Suppressor macrophage treated with lipopolysaccharide for 4 hours (primary cell): ENCODE measurements around the gene ANTXR2.

Experiments
- DNase-seq: peaks from one replicate; pipeline ENCODE4 v3.0.0-alpha.2; 2020

Gene ANTXR2

GRCh38 chr4:80065601-80066000 lies 7.4 kb downstream of the ANTXR2 start:
- DNase-seq, result no peak

DNA sequence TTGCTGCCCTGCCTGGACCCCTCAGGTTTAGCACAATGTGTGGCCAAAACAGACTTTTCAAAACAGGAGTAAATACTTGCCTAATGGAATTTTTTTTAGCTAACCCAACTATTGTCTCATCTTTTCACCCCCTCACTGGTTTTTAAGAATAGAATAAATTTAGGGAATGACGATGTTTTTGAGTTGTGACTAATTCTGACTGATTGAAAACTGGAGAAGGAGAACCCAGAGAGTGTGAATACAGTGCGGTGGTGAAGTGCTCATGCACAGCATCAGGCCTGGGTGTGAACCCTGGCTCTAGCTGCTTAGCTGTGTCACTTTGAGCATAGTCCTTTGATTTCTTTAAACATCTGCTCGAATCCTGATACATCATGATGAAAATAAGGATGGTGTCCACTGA lies 10.5 kb downstream of the ANTXR2 start:
- no peak for DNase-seq

GRCh38 chr4:80060804-80061203 lies 12.2 kb downstream of the ANTXR2 start:
- DNase-seq, result no peak

GRCh38 chr4:80058740-80059139 lies 14.3 kb downstream of the ANTXR2 start:
- peak; percentile 92 for DNase-seq

GRCh38 chr4:80054375-80054774 lies 18.7 kb downstream of the ANTXR2 start:
- no peak for DNase-seq

DNA sequence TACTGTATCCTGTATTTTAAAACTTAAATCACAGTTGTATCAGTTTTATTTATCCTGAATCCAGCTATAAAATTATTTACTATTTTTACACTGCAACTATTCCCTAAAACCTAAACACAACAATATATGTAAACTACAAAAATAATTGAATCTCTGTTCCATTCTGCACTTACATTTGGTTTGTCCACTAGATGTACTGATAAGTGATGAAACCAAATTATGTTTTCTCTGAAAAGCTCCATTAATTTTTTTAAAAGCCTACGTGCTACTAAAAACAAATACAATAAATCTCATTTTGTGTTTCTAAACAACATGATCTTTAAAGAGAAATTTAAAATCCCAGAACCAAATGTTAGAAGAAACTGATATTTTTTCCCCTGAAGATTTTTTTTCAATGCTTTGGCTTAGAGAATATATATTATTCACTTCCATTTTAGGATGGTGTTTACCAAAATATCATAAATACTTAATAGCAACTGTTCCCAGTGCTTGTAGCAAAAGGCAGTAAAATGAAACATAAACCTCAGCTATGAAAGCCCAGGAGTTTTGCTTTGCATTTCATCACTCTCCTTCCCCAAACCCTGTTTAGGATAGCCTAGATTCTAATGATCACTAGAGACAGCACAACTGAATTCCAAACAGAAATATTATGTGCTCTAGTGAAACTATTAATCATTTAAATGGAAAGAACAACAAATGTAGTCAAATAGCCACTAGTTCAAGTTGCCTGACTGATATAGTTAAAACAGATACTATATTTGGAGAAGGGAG lies 19.7 kb downstream of the ANTXR2 start:
- DNase-seq, result peak; percentile 28

DNA sequence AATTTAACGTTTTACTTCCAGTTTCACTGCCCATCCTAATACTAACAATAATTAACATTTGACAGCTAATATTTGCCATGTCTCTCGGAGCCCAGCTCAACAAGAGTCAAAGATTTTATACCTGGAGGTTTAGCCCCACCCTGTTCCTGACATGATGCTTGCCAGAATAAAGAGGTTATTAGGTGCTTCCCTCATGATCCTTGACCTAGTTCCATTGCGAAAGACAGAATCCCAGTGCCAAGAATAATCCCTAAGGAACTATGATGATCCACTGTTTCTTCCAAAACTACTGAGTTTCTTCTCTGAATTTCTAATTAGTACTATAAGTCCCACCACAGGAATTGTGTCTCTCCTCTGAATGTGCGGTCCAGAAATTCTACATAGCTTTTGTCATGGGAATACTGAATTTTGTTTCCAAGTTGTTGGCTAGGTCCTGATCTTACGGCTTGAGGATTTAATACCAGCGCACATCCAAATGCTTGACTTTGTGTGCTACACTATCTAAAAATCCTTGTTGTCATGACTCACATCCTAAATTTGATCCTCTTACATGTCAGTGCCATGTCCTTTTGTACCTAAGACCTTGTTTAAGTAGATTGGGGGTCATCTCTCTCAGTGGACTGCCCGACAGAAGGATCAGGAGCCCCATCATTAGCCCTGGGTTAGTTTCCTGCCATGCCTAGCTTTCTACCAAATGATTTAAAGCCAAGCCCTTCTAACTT lies 23.1 kb downstream of the ANTXR2 start:
- DNase-seq, result no peak

DNA sequence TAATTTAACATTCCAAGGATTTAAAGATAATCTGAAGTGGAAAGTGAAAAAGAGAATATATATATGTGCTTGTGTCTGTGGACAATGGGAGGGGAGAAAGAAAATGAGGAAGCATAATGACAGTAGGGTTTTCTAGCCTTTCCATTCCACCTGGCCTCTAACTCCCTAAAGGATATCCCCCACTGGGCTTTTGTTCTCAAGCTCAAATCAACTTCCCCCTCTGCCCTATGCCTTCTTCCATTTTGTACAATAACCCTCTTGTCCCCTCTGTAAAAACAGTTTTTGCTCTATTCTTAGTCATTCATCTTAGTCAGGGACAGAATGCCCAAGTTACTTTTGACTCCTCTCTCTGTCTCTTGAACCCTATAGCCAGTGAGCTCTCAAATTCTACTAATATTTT lies 23.6 kb downstream of the ANTXR2 start:
- DNase-seq, result no peak

DNA sequence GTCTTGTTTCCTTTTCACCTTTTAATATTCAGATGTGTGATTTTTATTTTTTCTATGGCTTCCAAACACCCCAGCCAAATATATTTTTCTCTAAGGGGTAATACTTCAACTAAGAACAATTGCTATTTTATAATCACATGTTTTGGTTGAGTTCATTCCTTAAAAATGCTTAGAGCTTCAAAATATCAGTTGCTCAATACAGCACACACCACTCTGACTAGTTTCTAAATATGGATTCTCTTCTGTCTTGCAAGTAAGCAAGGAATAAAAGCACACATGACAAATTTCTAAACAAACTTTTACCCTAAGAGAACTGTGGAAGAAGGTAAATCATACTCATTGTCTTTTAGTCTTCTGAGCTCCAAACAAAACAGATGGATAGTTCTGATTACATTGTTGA lies 27.2 kb downstream of the ANTXR2 start:
- DNase-seq, result peak; percentile 59

GRCh38 chr4:80043541-80043940 lies 29.5 kb downstream of the ANTXR2 start:
- DNase-seq, result no peak

GRCh38 chr4:80042821-80043220 lies 30.2 kb downstream of the ANTXR2 start:
- DNase-seq, result no peak

DNA sequence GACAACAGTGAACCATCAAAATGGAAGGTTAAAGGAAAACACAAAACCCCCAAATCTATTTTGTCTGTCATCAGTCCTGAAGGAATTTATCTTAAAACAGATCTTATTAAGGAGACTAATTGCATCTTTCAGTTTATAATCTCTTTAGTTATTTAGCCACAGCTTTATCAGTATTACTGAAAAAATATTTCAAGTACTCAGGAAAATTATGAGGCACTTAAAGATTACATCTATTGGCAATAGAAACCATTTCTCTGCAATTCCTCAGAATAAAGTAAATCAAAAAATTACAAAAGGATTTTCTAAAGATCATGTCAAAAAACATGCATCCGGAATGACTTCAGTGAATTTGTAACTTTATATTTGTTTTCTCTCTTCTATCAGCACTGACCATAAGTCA lies 35.2 kb downstream of the ANTXR2 start:
- DNase-seq, result no peak

DNA sequence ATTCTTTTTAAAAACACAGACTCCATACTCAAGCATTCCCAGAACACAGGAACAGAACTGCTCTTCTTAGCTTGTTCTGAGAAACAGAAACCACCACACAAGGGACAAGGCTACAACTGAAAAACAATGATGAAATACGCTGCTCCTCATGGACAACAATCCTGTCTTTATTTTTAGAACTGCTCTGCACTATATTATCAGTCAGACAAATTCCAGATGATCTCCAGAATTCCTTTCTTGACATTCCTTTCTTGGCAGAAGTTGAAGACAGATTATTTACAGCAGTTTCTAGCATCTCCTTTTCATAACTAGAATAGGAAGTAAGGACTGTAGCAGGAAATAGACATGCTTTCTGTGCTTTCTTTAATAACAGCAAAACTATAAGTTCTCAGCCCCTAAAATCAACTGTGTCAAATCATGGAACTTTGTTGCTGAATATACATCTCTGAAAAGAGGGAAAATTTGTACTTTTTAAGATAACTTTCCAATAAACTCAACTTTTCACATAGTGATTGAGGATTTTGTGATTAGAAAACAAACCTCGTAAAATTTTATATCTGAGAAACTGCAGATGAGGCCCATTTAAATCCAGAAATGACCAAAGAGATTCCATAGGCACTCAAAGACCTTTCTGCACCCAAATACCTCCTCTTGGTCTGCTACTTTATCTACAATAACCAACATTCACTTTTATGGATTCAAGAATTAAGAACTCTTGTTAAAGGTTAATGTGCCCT lies 35.9 kb downstream of the ANTXR2 start:
- peak; percentile 46 for DNase-seq

GRCh38 chr4:80036306-80036705 lies 36.7 kb downstream of the ANTXR2 start:
- DNase-seq, result no peak

GRCh38 chr4:80035336-80035735 lies 37.7 kb downstream of the ANTXR2 start:
- DNase-seq, result no peak

DNA sequence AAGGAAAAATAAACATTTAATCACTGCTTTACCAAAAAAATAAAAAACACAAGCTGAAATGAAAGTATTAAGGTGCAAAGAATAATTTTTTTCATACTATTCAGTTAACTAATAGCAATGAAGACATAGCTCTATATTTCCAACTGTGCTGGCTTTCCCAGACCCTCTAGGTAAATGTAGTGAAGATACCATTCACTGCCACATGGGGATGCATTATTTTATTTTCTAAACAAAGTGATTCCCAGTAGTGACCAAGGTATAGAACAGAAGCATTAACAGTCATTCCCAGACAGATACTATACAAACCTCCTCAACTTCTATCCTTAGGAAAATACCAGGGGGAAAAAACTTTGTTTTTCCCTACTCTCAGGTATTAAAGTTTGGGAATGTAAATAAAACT lies 39.4 kb downstream of the ANTXR2 start:
- DNase-seq, result no peak

DNA sequence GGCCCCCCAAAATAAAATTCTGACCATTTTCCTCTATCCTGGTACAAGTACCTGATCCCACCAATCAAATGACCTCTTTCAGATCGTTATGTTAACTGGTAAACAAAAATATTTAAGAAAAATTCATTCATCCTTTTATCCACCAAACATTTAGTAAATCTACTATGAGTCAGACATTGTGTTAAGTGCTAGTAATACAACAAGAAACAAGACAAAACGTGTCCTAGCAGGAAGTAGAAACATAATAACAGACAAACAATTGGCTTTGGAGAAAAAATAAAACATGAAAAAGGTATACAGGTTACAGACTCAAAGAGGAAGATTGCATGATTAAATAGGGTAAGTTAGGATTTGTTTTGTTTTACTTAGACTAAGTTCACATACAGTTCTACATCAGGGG lies 43.7 kb downstream of the ANTXR2 start:
- no peak for DNase-seq

- no peak for DNase-seq
Measured at GRCh38 chr4:80027611-80028010, 45.4 kb downstream of the ANTXR2 start.

- no peak for DNase-seq
Measured at GRCh38 chr4:80026100-80026499, 46.9 kb downstream of the ANTXR2 start.

- no peak for DNase-seq
Measured at GRCh38 chr4:80024335-80024734, 48.7 kb downstream of the ANTXR2 start.

- DNase-seq, result no peak
Measured at GRCh38 chr4:80022282-80022681, 50.7 kb downstream of the ANTXR2 start.

- peak; percentile 65 for DNase-seq
Measured at GRCh38 chr4:80017125-80017854, 55.7 kb downstream of the ANTXR2 start.

DNA sequence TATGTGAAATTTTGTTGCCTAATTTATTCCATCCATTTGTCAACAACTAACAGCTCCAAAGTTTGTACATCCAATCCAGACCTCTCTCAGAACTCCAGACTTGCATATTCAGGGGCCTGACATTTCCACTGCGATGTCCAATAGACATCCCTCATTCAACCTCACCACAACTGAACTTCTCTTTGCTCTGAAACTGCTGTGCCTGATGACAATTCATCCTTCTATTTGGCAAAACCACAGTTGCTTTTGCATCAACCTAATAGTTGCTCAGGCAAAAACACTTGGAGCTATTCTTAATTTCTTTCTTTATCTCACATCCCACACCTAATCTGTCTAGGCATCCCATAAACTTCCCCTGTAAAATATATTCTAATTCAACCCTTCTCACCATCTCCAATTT lies 56.5 kb downstream of the ANTXR2 start:
- DNase-seq, result no peak
